GM12878 (cell line): ENCODE measurements around the gene AGBL3. TPM values are rescaled to one million over a fixed set of nuclear protein-coding genes. Genes with fewer than 3 reads are reported as not detected.

Experiments used
- ATAC-seq: fragments of 200-7000 bp; cut with Tn5 transposase; 3 replicates; pipeline ENCODE4 v1.9.1; 2020; ENCODE audit warnings: mild to moderate bottlenecking, moderate library complexity
- BruUV-seq: library from RNA; stranded (reverse); fragments of 400-500 nt; replicated peaks from 2 replicates; lab custom pipeline; 2021; lab: Mats Ljungman, UMichigan
- CTCF ChIA-PET: fragments of 300-600 bp; sonication (Branson Sonifier 250); formaldehyde crosslinking; extraction: SDS; loops from one replicate; lab custom pipeline; 2021; ENCODE audit warnings: inconsistent platforms; lab: Yijun Ruan, JAX
- POLR2A ChIA-PET: fragments of 350-600 bp; formaldehyde crosslinking; extraction: SDS; loops from one replicate; lab custom pipeline; 2021; ENCODE audit warnings: inconsistent platforms; lab: Charles Lee
- RAD21 ChIA-PET: fragments of 300-600 bp; sonication (Branson Sonifier 250); formaldehyde crosslinking; loops from one replicate; lab custom pipeline; 2023; ENCODE audit warnings: antibody characterized with exemption; ENCODE audit not compliant: unreplicated experiment; lab: Charles Lee
- SMC1A ChIA-PET: fragments of 300-600 bp; sonication (Branson Sonifier 250); formaldehyde crosslinking; loops from one replicate; lab custom pipeline; 2023; ENCODE audit not compliant: unreplicated experiment, uncharacterized antibody; lab: Charles Lee
- DNase-seq: peaks from one replicate; pipeline ENCODE4 v3.0.0-alpha.2; 2011; ENCODE audit warnings: low read depth, low spot score
- FAIRE-seq: peaks from 3 replicates; lab custom pipeline; 2011; peaks lifted over from hg19 to GRCh38; lab: Jason Lieb, UNC
- H2AFZ ChIP-seq: 2 replicates; pipeline ENCODE4 v1.6.0; 2011; ENCODE audit warnings: low read depth, low read length, control low read depth; ENCODE audit not compliant: control insufficient read depth
- H3K27ac ChIP-seq: 2 replicates; pipeline ENCODE4 v1.5.1; 2011; ENCODE audit warnings: control low read depth; ENCODE audit not compliant: control insufficient read depth, insufficient read depth
- H3K27me3 ChIP-seq, 2 experiments: replicated peaks in 1 of 2; 2 replicates each; pipeline versions ENCODE4 v1.6.0 to v1.6.1; 2011; ENCODE audit warnings: low read length in 1 of 2; ENCODE audit not compliant: control insufficient read depth in 2 of 2, insufficient read depth in 2 of 2
- H3K36me3 ChIP-seq, 2 experiments: 2 replicates each; pipeline ENCODE4 v1.5.1; 2011; ENCODE audit warnings: low read length in 1 of 2; ENCODE audit not compliant: control insufficient read depth in 2 of 2, insufficient read depth in 2 of 2
- H3K4me1 ChIP-seq: 2 replicates; pipeline ENCODE4 v1.6.1; 2011; ENCODE audit warnings: mild to moderate bottlenecking, low read length, moderate library complexity, mixed read lengths; ENCODE audit not compliant: control insufficient read depth, insufficient read depth
- H3K4me2 ChIP-seq: 2 replicates; pipeline ENCODE4 v1.6.0; 2011; ENCODE audit warnings: control low read depth; ENCODE audit not compliant: control insufficient read depth, insufficient read depth
- H3K4me3 ChIP-seq: fragments of 200-600 bp; sonication (generic); 2 replicates; pipeline ENCODE4 v1.5.1; 2016
- H3K79me2 ChIP-seq: 2 replicates; pipeline ENCODE4 v1.6.0; 2011; ENCODE audit warnings: low read length; ENCODE audit not compliant: control insufficient read depth, insufficient read depth
- H3K9ac ChIP-seq: 2 replicates; pipeline ENCODE4 v1.8.0; 2011; ENCODE audit warnings: low read length, control low read depth, mixed read lengths; ENCODE audit not compliant: control insufficient read depth, insufficient read depth
- H3K9me3 ChIP-seq: replicated peaks from 3 replicates; pipeline ENCODE4 v1.5.1; 2011; ENCODE audit warnings: mild to moderate bottlenecking, low read length; ENCODE audit not compliant: control insufficient read depth, insufficient read depth
- H4K20me1 ChIP-seq: 2 replicates; pipeline ENCODE4 v1.6.0; 2011; ENCODE audit not compliant: control insufficient read depth, insufficient read depth
- CHD2 ChIP-seq: IDR thresholded peaks from 2 replicates; pipeline ENCODE4 v1.6.1; 2011; ENCODE audit warnings: low read depth, low read length, improper control_type of control experiment, borderline replicate concordance
- ESRRA ChIP-seq: IDR thresholded peaks from 2 replicates; pipeline ENCODE4 v1.6.1; 2012; ENCODE audit warnings: mild to moderate bottlenecking, low read length, improper control_type of control experiment
- POLR2A ChIP-seq: IDR thresholded peaks from 2 replicates; pipeline ENCODE4 v1.6.1; 2011; ENCODE audit warnings: low read depth, mild to moderate bottlenecking, low read length
- POLR2AphosphoS2 ChIP-seq: IDR thresholded peaks from 2 replicates; pipeline ENCODE4 v1.6.1; 2011; ENCODE audit warnings: low read depth, mild to moderate bottlenecking, low read length, improper control_type of control experiment, moderate library complexity
- POLR2AphosphoS5 ChIP-seq: IDR thresholded peaks from 2 replicates; pipeline ENCODE4 v1.6.1; 2011; ENCODE audit warnings: mild to moderate bottlenecking, low read length, inconsistent platforms
- RBBP5 ChIP-seq: fragments of 200-600 bp; sonication (generic); conservative IDR thresholded peaks from 2 replicates; pipeline ENCODE4 v1.6.1; 2016
- RFX5 ChIP-seq: IDR thresholded peaks from 2 replicates; pipeline ENCODE4 v1.6.1; 2011; ENCODE audit warnings: low read depth, low read length, improper control_type of control experiment
- SPI1 ChIP-seq: IDR thresholded peaks from 2 replicates; pipeline ENCODE4 v1.6.1; 2011; ENCODE audit warnings: low read depth, mild to moderate bottlenecking, low read length, moderate library complexity, borderline replicate concordance; ENCODE audit not compliant: insufficient read depth
- WGBS: methylation state at CpG from one replicate; pipeline ENCODE4 v1.1.6; 2016; ENCODE audit warnings: low lambda C conversion rate; ENCODE audit not compliant: insufficient replicate concordance, insufficient coverage; ENCODE audit errors: missing lambda C conversion rate; 5-methylcytosine and 5-hydroxymethylcytosine counted together
- in situ Hi-C: fragments of 300-500 bp; cut with MboI; formaldehyde crosslinking; loops from 9 replicates; pipeline ENCODE4 v1.14.3; 2018; ENCODE audit warnings: mixed read lengths
- intact Hi-C: fragments of 100-400 bp; cut with micrococcal nuclease; formaldehyde crosslinking; loops from one replicate; pipeline ENCODE4 v1.14.2; 2022; ENCODE audit not compliant: unreplicated experiment
- polyA plus RNA-seq, 11 experiments: library from polyadenylated mRNA; depleted of rRNA in 4 of 11; unstranded in 6 of 11; stranded (reverse) in 5 of 11; fragments of >200 nt; fragmentation: Nextera tagmentation in 4 of 11; fragmentation: Illumina TruSeq in 1 of 11; extraction: Ambion mirVana in 4 of 11; extraction: Trizol in 1 of 11; gene quantifications; 1 replicate in 1 of 11; 2 replicates in 10 of 11; pipeline versions ENCODE4 v1.2.1 to v1.2.3, GENCODE V29; 2011 to 2016; ENCODE audit warnings: inconsistent platforms in 2 of 11, missing spikeins in 2 of 11, low read depth in 1 of 11
- total RNA-seq, 4 experiments: library from RNA; depleted of rRNA in 3 of 4; stranded (reverse); fragments of >200 nt in 3 of 4; fragmentation: Illumina TruSeq in 1 of 4; extraction: Trizol in 1 of 4; gene quantifications; 2 replicates each; pipeline versions ENCODE4 v1.2.1 to v1.2.3, GENCODE V29; 2013 to 2021

Gene AGBL3
- total and polyA plus RNA-seq, 10 of the 15 experiments (the other 5 are each of a cell fraction or from before 2014, with no cell fraction given): 0.82 to 12.4 (median 3.7) TPM

GRCh38 chr7:135181929-135182678 is 195.8 kb downstream of the AGBL3 start:
- no peak for DNase-seq
- CTCF ChIA-PET: interaction anchor here (0.6 kb wide), 1 partner anchor 424 kb away, joined by 3 read pairs; no protein-coding TSS in a partner anchor

GRCh38 chr7:135183478-135183877 is 197.2 kb downstream of the AGBL3 start:
- BruUV-seq: no TSS peak
- Histone ChIP-seq H3K9me3 (peaks cover 34% of the 10 kb centered on the region), H3K9ac (no peak overlapping the region), H3K27me3 (no peaks in the 10 kb centered on the region), H3K27ac (no peak overlapping the region), H2AFZ (no peak overlapping the region), H3K4me1 (peaks cover 22% of the 10 kb centered on the region), H3K79me2 (peaks cover 30% of the 10 kb centered on the region), H3K4me2 (no peak overlapping the region), H3K36me3 (peaks cover 24 to 53% of the 10 kb centered on the region in 2 experiments), H3K4me3 (no peak overlapping the region), H4K20me1 (no peaks in the 10 kb centered on the region)
- RAD21 ChIA-PET: interaction anchor here (8.4 kb wide), 1 partner anchor 10 kb away, joined by 146 read pairs; the partner anchor contains the start of gene CYREN
- TF ChIP-seq POLR2AphosphoS2 (peak; percentile 19; the same call in 1 of the 2 replicates), RBBP5 (no peak), SPI1 (peak; percentile 43; the same call in 1 of the 2 replicates)
- intact Hi-C loops (no loop called here), in situ Hi-C loops (no loop called here)
- no peak for DNase-seq
- POLR2A ChIA-PET: interaction anchor here (0.8 to 9.9 kb wide), 3 partner anchors 10 to 23 kb away, joined by 3 to 299 read pairs (median 155); partner anchors contain the start of genes CYREN and WDR91
- no peak for FAIRE-seq
- SMC1A ChIA-PET: interaction anchor here (9.3 kb wide), 1 partner anchor 9 kb away, joined by 135 read pairs; the partner anchor contains the start of gene CYREN
- CTCF ChIA-PET: interaction anchor here (10.2 kb wide), 1 partner anchor 11 kb away, joined by 135 read pairs; the partner anchor contains the start of gene CYREN
- 82% methylated on average over 7 of the region's 7 CpGs for WGBS
- no peak for ATAC-seq

More at GRCh38 chr7:135181929-135182678, 195.8 kb downstream of the AGBL3 start:
- BruUV-seq: no TSS peak
- Histone ChIP-seq H2AFZ (no peak overlapping the region), H3K27ac (no peak overlapping the region), H3K27me3 (no peaks in the 10 kb centered on the region), H3K9ac (no peak overlapping the region), H3K9me3 (peaks cover 43% of the 10 kb centered on the region), H3K4me2 (no peak overlapping the region), H3K36me3 (peaks cover 23 to 48% of the 10 kb centered on the region in 2 experiments), H4K20me1 (no peaks in the 10 kb centered on the region), H3K4me1 (peaks cover 17% of the 10 kb centered on the region), H3K4me3 (no peak overlapping the region), H3K79me2 (peaks cover 29% of the 10 kb centered on the region)
- RAD21 ChIA-PET: interaction anchor here (8.4 kb wide), 1 partner anchor 9 kb away, joined by 146 read pairs; the partner anchor contains the start of gene CYREN
- no peak for ATAC-seq
- POLR2A ChIA-PET: interaction anchor here (0.5 to 9.9 kb wide), 2 partner anchors 8 to 24 kb away, joined by 3 to 155 read pairs; partner anchors contain the start of gene CYREN
- WGBS: 97% methylated on average over 31 of the region's 31 CpGs
- SMC1A ChIA-PET: interaction anchor here (0.6 to 9.3 kb wide), 5 partner anchors 8 to 92 kb away, joined by 3 to 135 read pairs (median 4); partner anchors contain the start of gene CYREN
- intact Hi-C loops: no loop called here
- TF ChIP-seq RFX5 (no peak), ESRRA (no peak), POLR2AphosphoS5 (peak; percentile 46; the same call in 1 of the 2 replicates), POLR2A (peak; percentile 45), CHD2 (0 out of 2 replicates have a peak, but pooled peaks have one; percentile 28)
- in situ Hi-C loops: no loop called here
- FAIRE-seq: no peak
